Fibroblast of the aortic adventitia (primary cell): ENCODE data around the gene SDHAF2. TPM values are rescaled to one million over a fixed set of nuclear protein-coding genes. Genes with fewer than 3 reads are reported as not detected.

Experiments
- DNase-seq: peaks from one replicate; pipeline ENCODE4 v3.0.0-alpha.2; 2010; ENCODE audit warnings: low read depth
- H3K4me3 ChIP-seq: 2 replicates; pipeline ENCODE4 v1.5.1; 2011; ENCODE audit warnings: low read depth, mild to moderate bottlenecking, control low read depth, low read length, moderate library complexity
- CTCF ChIP-seq: IDR thresholded peaks from 2 replicates; pipeline ENCODE4 v1.5.1; 2011; ENCODE audit warnings: mild to moderate bottlenecking, low read length, control low read depth, inconsistent platforms; ENCODE audit not compliant: insufficient read depth
- total RNA-seq: library from RNA; depleted of rRNA; stranded (reverse); fragments of >200 nt; gene quantifications from 2 replicates; pipeline ENCODE4 v1.2.3, GENCODE V29; 2012; ENCODE audit warnings: low replicate concordance

The SDHAF2 gene
- total RNA-seq, 1 donor: 51.5 TPM

- DNase-seq: no peak
- no peak for TF ChIP-seq CTCF
- H3K4me3 ChIP-seq: no peak overlapping the region
Measured at GRCh38 chr11:61486011-61486620, 56.2 kb downstream of the SDHAF2 start.

- no peak overlapping the region for H3K4me3 ChIP-seq
- DNase-seq: no peak
- TF ChIP-seq CTCF: no peak
Measured at GRCh38 chr11:61486779-61487178, 56.9 kb downstream of the SDHAF2 start.

- no peak for DNase-seq
- no peak for TF ChIP-seq CTCF
- no peak overlapping the region for H3K4me3 ChIP-seq
Measured at GRCh38 chr11:61487342-61488025, 57.6 kb downstream of the SDHAF2 start.

GRCh38 chr11:61488651-61489291, 58.8 kb downstream of the SDHAF2 start:
- no peak overlapping the region for H3K4me3 ChIP-seq
- DNase-seq: peak; percentile 57
- TF ChIP-seq CTCF: no peak

- DNase-seq: peak; percentile 74
- no peak overlapping the region for H3K4me3 ChIP-seq
- no peak for TF ChIP-seq CTCF
Measured at GRCh38 chr11:61489833-61490721, 60.2 kb downstream of the SDHAF2 start.

- DNase-seq: no peak
- no peak for TF ChIP-seq CTCF
- no peak overlapping the region for H3K4me3 ChIP-seq
Measured at GRCh38 chr11:61491736-61492395, 61.9 kb downstream of the SDHAF2 start.
